ENCODE results near the gene TMED6.

Gene TMED6

DNA sequence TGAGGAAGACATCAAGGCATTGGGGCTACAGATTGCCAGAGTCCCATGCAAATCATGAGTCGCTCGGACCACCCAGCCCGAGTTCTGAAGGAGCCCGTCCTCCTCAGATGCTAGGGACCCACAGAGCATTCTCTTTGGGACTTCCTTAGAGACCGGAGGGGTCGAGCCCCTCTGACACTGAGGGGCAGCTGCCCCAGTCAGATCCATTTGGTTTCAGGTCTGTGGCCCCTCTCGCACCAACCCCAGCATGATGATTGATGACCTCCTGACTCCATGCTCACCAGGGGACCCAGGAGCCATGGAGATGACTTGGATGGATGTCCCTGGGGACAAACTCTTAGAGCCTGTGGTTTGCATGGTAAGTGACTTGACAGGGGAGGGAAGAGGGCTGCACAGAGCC, 29.2 kb downstream of the TMED6 start:
- no peak for FAIRE-seq

DNA sequence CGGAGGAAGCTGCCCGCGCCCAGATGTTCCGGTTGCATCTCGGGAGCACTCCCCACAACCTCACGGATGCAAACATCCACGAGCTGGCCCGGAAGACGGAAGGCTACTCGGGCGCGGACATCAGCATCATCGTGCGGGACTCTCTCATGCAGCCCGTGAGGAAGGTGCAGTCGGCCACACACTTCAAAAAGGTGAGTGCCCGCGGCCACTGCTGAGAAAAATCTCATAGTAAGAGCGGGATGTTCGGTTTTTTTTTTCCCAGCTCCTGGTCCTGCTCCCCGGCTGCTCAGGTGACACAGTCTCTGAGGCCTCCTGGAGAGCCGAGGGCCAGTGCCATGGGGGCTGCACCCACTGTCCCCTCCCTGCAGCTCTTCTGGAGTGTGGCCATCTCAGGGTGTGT, 30.5 kb downstream of the TMED6 start:
- FAIRE-seq = no peak

DNA sequence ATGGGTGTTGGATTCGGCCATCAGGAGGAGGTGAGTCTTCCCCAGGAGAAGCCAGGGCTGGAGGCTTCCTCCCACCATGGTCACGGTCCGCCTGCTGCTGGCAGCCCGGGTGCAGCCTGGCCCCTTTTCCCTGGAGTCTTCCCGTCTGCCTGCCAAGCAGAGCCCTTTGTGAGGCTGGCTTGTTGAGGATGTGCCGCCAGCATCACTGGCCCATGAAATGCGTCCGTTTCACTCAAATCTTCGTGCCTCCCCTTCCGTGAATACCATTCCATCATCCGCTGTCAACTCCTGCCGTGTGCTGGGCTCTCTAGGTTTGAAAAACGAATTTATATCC, 30.9 kb downstream of the TMED6 start:
- FAIRE-seq = no peak

DNA sequence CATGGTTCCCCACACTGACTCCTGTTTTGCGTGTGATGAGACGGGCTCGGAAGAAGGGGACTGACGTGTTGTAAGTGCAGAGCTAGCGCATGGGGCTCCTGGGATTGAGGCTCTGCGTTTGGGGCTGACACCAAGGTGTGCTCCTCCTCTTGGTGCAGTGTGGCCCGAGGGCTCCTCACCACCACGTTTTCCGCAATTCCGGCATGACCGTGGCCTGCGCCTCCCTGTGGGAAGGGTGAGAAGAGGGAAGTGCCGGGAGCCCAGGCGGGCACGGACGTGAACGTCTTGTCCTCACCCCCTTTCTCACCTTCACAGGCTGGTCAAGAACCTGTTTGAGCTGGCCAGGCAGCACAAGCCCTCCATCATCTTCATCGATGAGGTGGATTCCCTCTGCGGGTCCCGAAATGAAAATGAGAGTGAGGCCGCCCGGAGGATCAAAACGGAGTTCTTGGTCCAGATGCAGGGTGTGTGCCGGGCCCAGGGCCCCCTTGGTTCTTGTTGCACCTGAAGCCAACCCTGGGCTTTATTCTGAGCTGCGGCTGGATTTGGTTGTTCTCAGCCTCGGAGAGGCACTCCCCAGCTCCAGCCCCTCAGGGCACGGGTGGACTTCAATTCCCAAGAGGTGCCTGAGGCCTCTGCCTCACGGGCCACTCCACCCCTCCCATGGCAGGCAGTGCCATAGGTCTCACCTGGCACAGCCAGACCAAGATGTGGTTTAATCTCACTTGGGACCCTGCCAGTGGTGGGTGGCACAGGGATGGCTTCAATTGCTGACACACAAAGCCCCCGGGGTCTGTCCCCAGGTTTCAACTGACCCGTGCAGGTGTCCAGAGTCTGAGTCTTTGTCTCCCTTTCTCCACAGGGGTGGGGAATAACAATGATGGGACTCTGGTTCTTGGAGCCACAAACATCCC, 31.5 kb downstream of the TMED6 start:
- no peak for FAIRE-seq

DNA sequence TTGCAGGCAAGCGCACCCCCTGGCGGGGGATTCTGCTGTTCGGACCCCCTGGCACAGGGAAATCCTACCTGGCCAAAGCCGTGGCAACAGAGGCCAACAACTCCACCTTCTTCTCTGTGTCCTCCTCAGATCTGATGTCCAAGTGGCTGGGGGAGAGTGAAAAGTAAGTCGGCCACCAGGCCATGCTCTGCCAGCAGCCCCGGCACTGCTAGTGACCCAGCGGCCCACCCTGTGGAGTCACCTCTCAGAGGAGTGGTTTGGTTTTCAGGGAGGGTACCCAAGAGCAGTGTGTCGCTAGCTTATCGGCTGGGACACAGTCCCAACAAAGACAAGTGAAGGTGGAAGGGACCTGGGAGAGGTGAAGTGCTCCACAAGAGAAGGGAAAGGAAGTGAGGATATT, 32.2 kb downstream of the TMED6 start:
- FAIRE-seq = no peak

DNA sequence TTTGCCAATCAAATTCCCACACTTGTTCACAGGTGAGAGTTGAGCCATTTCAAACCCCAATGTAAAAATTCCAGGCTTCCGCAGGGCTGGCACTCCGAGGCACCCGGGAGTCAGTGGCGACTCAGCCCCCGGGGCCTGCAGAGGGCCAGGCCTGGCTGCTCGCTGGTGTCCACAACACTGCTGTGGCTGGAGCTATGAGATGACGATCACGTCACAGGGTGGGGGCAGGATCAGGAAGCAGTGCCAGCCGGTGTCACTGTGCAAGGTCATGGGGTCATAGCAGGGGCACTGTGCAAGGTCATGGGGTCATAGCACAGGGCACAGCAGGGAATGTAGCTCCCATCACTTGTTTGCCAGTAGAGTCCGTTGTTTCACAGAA, 32.7 kb downstream of the TMED6 start:
- FAIRE-seq = no peak

DNA sequence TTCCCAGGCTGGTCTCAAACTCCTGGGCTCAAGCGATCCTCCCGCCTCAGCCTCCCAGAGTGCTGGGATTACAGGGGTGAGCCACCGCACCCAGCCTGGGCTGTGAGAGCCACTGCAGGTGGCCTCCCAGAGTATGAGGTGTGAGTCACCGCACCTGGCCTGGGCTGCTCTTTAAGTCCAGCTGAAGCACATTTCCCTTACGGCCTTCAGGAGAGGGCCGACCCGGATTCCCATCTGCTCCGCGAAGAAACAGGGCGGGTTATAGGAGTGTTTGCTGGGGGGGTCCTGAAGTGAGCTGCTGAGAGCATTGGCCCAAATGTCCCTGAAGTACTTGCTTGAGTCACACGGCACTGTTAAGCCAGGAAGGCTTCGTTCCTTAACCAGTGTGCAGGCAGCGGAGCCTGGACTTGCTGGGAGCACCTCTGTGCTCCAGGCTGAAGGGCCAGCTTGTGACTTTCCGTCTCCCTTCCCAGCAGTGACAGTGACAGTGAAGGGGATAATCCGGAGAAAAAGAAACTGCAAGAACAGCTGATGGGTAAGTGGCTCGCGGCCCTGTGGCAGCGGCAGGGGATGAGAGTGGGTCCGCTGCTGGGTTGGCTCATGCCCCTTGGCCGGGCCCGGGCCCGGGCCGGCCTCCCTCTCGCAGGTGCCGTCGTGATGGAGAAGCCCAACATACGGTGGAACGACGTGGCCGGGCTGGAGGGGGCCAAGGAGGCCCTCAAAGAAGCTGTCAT, 33.2 kb downstream of the TMED6 start:
- no peak for FAIRE-seq

DNA sequence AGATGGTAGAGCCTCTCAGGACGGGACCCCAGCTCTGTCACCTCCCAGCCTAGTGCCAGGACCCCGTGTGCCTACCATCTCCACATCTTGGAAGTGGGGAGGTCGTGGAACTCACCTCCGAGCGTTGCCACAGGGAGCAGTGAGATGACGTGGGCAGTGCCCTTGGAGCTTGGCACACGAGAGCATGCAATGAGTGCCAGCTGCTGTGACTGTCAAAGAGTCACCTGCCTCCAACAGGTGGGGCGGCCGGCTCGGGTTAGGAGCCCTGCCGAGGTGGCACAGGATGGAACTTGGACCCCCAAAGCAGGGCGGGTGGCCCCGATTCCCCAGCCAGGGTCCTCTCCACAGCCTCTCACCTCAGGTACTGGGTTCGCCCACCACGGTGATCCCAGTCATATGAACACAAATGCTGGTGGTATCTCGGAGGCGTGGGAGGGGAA, 35.0 kb downstream of the TMED6 start:
- no peak for FAIRE-seq

DNA sequence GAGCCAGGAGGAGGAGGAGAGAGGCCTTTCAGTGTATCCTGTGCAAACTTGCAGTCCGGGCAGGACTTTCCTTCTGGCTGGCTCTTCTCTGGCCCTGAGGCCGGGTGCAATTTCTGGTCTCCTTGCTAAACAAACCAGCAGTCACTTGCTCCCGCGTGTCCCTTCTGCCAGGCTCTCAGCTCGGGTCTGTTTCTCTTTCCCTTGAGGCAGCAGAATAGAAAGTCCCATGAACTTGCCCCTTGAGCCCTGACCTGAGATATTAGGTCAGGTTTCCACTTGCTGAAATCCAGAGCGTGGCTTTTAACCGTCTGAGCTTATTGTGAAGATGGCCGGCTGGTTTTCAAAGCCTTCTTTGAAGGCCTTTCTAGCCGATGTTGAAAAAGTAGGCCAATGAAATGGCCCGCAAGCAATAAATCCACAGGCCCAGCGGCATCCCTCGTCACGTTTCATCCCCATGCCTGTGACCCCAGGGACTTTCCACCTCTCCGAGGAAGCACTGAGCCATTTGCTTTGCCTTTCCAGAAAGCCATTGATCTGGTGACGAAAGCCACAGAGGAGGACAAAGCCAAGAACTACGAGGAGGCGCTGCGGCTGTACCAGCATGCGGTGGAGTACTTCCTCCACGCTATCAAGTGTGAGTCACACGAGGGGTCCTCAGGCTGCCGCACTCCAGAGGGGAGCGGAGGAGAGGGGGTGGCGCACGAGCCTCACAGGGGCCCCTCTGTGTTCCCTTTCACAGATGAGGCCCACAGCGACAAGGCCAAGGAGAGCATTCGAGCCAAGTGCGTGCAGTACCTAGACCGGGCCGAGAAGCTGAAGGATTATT, 35.9 kb downstream of the TMED6 start:
- FAIRE-seq = no peak

DNA sequence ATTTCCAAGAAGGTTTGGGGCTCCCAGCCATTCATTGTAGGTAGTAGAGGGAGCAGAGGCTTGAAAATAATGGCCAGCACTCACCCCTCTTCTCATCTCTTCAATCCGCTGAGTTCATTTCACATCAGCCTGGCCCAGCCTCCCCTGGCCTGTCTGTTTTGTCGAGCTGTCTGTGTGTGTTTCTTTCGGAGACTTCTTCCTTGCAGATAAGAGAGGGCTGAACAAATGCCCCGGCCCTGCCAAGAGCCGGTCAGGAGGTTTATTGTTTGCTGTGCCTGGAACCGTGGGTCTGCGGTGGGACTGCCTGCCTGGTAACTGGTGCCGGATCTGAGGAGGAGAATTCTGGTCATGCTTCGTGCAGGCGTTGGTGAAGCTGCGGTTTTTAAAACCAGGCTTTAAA, 37.1 kb downstream of the TMED6 start:
- FAIRE-seq = no peak

DNA sequence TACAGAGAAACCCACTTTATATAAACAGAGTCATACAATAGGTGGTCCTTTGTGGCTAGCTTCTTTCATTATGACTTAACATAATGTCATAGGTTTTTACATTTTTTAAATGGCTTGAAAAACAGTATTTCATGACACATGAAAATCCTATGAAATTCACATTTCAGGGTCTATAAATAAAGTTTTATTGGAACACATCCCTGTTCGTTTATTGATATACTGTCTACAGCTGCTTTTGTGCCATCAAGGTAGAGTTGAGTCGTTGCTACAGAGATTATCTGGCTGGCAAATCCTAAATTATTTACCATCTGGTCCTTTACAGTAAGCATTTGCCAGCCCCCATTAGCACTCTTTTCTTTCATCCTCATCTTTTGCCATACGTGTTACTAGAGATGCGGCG, 38.1 kb downstream of the TMED6 start:
- FAIRE-seq = no peak

DNA sequence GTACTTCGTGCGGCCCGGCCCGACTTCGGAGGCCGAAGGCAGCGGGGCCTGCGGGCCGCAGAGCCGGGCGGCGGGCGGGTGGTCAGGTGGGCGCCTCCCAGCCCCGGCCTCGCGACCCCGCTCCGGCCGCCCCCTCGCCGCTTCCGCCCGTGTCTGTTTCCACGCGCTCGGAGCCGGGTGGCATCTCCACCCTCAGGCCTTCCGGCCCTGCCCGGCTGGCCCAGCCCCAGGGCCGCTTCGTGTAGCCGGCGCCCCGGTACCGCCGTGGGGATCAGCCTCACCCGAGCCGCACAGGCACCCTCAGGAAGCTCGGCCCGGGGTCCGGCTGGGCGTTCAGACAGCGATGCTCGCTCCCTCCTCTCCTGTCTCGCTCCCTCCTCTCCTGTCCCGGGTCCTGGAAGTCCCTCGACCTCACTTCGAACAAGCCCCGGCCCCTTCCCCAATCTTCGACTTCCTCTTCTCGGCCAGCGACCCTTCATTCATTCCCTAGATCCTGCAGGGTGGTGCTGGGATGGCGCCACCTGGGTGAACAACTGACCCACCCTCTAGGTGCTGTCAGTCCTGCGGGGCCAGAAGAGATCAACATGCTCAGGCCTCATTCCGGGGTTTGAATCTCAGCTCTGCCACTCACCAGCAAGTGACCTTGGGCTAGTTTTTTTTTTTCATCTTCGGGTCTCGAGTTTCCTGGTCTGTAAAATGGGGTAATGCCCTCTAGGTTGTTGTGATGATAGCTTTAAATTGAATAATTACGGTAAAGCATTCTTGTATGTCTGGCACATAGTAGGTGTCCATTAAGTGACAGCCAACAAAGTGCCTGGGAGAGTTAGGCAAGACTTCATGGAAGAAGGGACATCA, 39.8 kb downstream of the TMED6 start:
- no peak for FAIRE-seq

DNA sequence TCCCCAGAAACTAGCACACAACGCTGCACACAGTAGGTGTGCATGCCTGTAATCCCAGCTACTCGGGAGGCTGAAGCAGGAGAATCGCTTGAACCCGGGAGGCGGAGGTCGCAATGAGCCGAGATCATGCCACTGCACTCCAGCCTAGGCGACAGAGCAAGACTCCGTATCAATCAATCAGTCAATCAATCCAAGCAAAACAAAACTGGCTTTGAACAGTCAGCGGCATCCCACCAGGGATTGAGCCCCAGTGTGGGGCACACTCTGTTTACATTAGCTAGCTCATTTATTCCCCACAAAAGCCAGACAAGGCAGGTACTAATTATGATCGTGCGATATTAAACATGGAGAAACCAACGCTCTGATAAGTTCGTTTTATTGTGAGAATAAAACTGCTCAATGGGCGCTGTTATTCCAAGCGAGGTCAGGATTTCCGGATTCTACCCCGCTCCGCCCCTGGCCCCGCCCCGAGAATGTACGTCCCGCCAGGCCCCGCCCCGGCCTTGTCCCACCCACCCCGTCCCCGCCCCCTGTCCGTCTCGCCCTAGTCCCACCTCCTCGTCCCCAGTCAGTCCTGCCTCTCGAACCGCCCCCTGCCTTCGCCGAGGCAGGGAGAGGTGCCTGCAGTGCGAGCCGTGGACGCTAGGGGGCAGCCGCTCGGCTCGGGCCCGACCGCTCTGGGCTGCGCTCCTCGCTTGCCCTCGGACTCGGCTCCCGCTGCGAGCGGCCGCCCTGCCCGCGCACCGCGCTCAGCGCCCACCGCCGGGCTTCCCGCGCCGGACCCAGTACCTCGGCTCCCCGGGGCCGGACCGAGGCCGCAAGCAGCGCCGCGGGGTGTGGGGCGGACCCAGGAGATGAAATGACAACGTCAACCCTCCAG, 40.7 kb downstream of the TMED6 start, which contains the start of gene VPS4A:
VPS4A (plus strand) TSS at position 698 of the 880 bp plus-strand sequence; CDS start at position 860, 162 bp downstream.
- FAIRE-seq = no peak

DNA sequence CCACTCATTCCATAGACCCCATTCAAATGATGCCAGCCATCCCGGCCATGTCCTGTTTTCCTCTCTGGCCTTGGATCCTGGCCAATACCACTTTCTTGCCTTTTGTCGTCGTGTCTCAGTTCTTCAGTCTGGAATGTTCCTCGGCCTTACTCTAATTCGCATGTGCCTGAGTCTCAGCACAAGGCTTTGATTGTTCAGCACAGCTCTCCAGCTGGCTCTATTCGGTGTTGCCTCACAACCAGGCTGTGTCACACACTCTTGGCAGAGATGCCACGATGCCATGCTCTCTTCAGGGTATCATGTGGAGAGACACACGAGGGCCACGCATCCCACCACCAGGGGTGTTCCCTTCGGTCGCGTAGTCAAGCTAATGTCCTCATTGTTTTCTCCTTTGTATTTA, 42.3 kb downstream of the TMED6 start:
- no peak for FAIRE-seq

DNA sequence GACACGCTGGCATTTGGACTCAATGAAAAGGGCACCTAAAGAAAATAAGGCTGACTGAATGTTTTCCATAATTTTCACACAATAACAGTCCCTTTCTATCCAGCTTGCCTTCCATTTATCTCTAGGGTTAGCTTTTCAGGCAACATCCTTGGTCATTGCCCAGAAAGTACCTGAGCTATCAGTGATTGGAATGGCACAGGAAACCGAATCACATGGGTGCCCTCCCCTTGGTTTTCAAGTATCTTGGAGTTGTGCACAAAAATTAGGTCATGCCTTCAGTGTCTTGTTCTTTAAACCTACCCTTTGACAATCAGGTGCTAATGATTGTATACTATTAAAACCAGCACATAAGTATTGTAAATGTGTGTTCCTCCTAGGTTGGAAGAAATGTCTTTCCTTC, 43.7 kb downstream of the TMED6 start:
- FAIRE-seq = no peak

DNA sequence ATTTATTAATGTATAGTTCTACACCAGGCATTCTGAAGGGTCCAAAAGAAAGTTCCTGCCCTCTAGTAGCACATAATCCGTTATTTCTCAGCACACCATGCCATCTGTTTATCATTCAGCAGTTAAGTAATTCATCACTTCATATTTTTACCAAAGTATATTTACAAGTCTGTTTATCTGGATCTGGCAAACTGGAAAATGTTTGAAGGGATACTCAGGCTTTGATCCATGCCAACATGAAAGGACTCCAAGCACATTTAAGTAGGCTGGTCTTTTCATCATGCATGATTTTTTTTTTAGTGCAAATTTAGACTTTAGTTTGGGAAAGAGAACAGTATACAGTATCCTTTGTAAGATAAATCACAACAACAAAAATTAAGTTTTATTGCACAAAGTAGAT, 44.5 kb downstream of the TMED6 start:
- no peak for FAIRE-seq

DNA sequence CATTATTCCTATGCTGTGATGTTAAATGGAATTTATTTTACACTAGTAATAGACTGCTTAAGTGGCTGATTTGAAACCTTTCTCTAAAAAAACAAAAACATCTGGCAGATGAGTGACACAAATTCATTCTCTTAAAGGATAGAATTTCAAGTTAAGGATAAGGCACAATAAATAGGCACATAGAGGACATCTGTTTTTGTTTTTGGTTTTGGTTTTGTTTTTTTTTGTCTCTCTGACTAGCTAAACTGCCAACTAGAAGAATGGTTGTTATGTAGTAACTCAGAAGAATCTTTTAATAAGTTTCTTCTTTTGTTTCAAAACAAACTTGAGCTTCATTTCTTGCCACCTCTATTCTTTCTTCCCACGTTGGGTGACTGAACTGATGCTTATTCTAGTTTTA, 45.6 kb downstream of the TMED6 start:
- FAIRE-seq = peak; percentile 21

DNA sequence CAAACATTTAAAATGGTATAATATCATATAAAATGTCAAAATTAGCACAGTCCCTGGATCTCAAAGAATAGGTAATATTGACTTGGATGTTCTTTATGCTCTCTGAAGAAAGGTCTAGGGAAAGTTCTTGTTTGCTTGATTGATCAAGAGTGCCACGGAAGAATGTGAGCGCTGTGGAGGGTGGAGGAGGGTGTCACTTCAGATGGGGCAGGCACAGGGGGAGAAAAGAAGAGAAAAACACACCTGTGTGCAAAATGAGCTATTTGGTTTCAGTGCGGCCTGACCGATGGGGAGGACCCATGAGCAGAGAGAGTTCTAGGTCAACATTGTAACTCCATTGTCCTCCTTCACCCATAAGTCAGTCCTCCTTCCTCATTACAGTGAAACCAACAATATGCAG, 49.3 kb downstream of the TMED6 start:
- no peak for FAIRE-seq

DNA sequence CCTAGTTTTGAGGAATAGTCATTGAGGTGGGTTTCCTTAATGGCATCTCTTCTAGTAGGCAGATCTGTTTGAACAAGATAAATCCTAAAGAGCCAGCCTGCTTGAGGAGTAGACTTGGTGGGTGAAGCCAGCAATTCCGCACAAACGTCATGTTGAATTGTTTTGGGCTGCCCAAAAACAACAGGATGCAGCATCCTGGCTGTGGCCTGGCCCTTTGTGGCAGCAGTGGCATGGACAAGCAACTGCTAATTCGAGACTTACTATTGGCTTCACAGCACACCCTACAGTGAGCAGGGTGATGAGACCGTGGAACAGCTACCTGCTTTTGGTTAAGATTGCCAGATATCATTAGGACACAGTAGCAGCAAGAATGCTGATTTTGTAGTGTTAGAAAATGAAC, 49.7 kb downstream of the TMED6 start:
- no peak for FAIRE-seq

DNA sequence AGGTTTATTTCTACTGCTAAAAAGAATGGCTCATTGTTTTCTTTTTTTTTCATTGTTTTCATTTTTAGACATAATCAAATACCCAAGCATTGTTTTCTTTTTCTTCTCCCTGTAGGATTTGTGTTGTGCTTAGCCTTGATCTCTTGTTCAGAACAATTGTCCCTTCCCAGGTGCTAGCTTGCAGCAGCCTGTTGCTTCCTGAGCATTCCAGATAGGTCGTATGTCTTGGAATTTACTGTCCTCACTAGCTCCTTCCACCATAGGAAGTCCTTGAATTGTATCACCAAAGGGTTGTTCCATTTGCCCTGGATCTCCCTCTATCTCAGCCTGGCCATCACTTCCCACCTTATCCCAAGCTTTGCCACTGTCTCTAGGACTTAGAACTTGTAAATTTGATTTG, 50.4 kb downstream of the TMED6 start:
- FAIRE-seq = no peak

DNA sequence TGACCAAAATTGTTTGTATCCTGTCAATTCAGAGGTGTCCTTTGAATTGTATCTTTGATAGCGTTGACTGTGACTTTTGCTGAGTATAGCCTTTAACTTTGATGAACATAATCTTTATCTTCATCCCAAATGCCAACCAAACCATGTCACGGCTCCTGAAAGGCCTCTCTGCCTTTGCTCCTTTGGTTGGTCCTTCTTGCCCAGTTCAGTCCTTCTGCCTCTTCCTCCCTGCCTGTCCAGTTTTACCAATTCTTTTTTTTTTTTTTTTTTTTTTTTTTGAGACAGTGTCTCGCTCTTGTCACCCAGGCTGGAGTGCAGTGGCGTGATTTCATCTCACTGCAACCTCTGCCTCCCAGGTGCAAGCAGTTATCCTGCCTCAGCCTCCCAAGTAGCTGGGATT, 53.3 kb downstream of the TMED6 start:
- FAIRE-seq = no peak
